MCF 10A (cell line): Measurements from ENCODE around the gene MOCS3. TPM values are rescaled to one million over a fixed set of nuclear protein-coding genes. Genes with fewer than 3 reads are reported as not detected.

Experiments used
- BruUV-seq: library from RNA; stranded (reverse); fragments of 400-500 nt; replicated peaks from 2 replicates; lab custom pipeline; 2021; lab: Mats Ljungman, UMichigan
- CTCF ChIA-PET: fragments of 300-600 bp; sonication (Branson Sonifier 250); formaldehyde crosslinking; extraction: SDS; loops from one replicate; lab custom pipeline; 2021; ENCODE audit warnings: antibody characterized with exemption, inconsistent platforms; lab: Yijun Ruan, JAX
- POLR2A ChIA-PET: fragments of 300-600, 350-650 bp; sonication (Branson Sonifier 250); formaldehyde crosslinking; extraction: SDS; loops from one replicate; lab custom pipeline; 2020; ENCODE audit warnings: antibody characterized with exemption, inconsistent platforms; lab: Yijun Ruan, JAX
- DNase-seq: peaks from one replicate; pipeline ENCODE4 v3.0.0-alpha.2; 2018; ENCODE audit not compliant: unreplicated experiment
- H3K27ac Mint-ChIP-seq: one replicate; pipeline ENCODE4 v1.8.0; 2022; ENCODE audit warnings: mild to moderate bottlenecking, low read depth, mixed read lengths; ENCODE audit not compliant: unreplicated experiment
- H3K27me3 Mint-ChIP-seq: one replicate; pipeline ENCODE4 v1.8.0; 2022; ENCODE audit warnings: mixed read lengths; ENCODE audit not compliant: insufficient read depth, unreplicated experiment
- H3K36me3 Mint-ChIP-seq: one replicate; pipeline ENCODE4 v1.8.0; 2022; ENCODE audit warnings: mild to moderate bottlenecking, moderate library complexity, mixed read lengths; ENCODE audit not compliant: insufficient read depth, unreplicated experiment
- H3K4me1 Mint-ChIP-seq: one replicate; pipeline ENCODE4 v1.8.0; 2022; ENCODE audit warnings: mixed read lengths; ENCODE audit not compliant: insufficient read depth, unreplicated experiment
- H3K4me3 Mint-ChIP-seq: one replicate; pipeline ENCODE4 v1.8.0; 2022; ENCODE audit warnings: mild to moderate bottlenecking, moderate library complexity, mixed read lengths; ENCODE audit not compliant: unreplicated experiment
- H3K9me3 Mint-ChIP-seq: one replicate; pipeline ENCODE4 v1.8.0; 2022; ENCODE audit warnings: mixed read lengths; ENCODE audit not compliant: unreplicated experiment
- CTCF ChIP-seq: fragments of 200-600 bp; IDR thresholded peaks from one replicate; pipeline ENCODE4 v1.8.0; 2022; ENCODE audit warnings: antibody characterized with exemption, mild to moderate bottlenecking; ENCODE audit not compliant: unreplicated experiment
- intact Hi-C: fragments of 100-400 bp; cut with micrococcal nuclease; formaldehyde crosslinking; loops from 2 replicates; pipeline ENCODE4 v1.14.1; 2022
- total RNA-seq: library from RNA; stranded (reverse); gene quantifications from 2 replicates; pipeline ENCODE4 v1.2.3, GENCODE V29; 2022

Gene MOCS3
- total RNA-seq, 1 experiment from 2014 or later, result 6.0 TPM

- H3K36me3 Mint-ChIP-seq, result no peaks in the 10 kb centered on the region
- DNase-seq, result peak; percentile 81
- H3K27me3 Mint-ChIP-seq, result no peaks in the 10 kb centered on the region
- intact Hi-C loops, result no loop called here
- H3K4me3 Mint-ChIP-seq, result no peak overlapping the region
- no TSS peak for BruUV-seq
- H3K27ac Mint-ChIP-seq, result no peak overlapping the region
- no peaks in the 10 kb centered on the region for H3K9me3 Mint-ChIP-seq
- peaks cover 13% of the 10 kb centered on the region for H3K4me1 Mint-ChIP-seq
- ChIA-PET CTCF (interaction anchor here (0.6 to 22.3 kb wide), 61 partner anchors 10 to 1091 kb away, joined by 3 to 810 read pairs (median 4); partner anchors contain the start of genes DPM1 and MOCS3), POLR2A (interaction anchor here (0.6 to 5.3 kb wide), 23 partner anchors 9 to 781 kb away, joined by 3 to 50 read pairs (median 4); partner anchors contain the start of genes BCAS4, DPM1, KCNG1 and MOCS3)
- no peak for TF ChIP-seq CTCF
These were observed 33.7 kb downstream of the MOCS3 start for GRCh38 chr20:50992336-50992732.

DNA sequence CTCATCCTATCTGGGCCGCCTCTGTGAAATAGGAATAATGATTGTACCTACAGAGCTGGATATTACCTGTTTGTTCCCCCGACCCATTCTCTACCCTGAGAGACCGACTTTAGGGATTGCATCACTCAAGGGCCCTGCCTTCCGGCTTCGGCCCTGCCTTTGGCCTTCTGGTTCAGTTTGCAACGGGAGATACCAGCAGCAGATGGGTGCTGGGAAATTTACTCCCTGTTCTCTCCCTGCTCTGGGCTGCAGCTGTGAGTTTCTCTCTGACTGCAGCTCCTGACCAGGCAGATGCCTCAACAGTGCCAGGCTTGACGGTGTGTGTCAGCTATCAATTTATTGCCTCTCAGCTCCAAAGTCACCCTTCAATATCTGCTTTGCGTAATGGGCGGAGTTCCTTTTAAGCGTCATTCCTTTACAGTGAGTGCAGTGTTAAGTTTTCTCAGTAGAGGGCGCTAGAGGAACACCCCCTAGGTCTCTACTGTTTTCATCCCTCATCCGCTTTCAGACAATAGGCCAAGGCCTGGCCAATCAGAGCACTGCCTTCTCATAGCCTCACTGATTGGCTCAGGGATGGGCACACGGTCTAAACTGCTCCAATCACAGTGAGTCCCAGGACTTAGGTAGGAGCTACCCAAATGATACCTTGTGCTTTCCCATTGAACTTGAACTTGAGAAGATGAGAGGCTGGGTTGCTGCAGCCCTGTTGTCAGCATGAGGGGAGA, 34.3 kb downstream of the MOCS3 start:
- DNase-seq, result peak; percentile 77
- no TSS peak for BruUV-seq
- Mint-ChIP-seq H3K36me3 (no peaks in the 10 kb centered on the region), H3K4me3 (no peak overlapping the region), H3K27ac (no peak overlapping the region), H3K4me1 (peaks cover 13% of the 10 kb centered on the region), H3K27me3 (no peaks in the 10 kb centered on the region), H3K9me3 (no peaks in the 10 kb centered on the region)
- intact Hi-C loops, result loop anchor here (1.0 kb wide), 1 partner anchor 313 kb away; no protein-coding TSS in a partner anchor
- CTCF ChIA-PET, result interaction anchor here (0.6 to 22.3 kb wide), 68 partner anchors 8 to 1091 kb away, joined by 3 to 810 read pairs (median 4); partner anchors contain the start of genes DPM1 and MOCS3
- POLR2A ChIA-PET, result interaction anchor here (0.6 to 5.3 kb wide), 24 partner anchors 8 to 780 kb away, joined by 3 to 50 read pairs (median 4); partner anchors contain the start of genes BCAS4, DPM1, KCNG1 and MOCS3
- peak; percentile 80 for TF ChIP-seq CTCF

GRCh38 chr20:50993876-50994275, 35.3 kb downstream of the MOCS3 start:
- ChIA-PET POLR2A (interaction anchor here (5.3 kb wide), 1 partner anchor 314 kb away, joined by 50 read pairs; no protein-coding TSS in a partner anchor), CTCF (interaction anchor here (0.5 to 22.3 kb wide), 16 partner anchors 8 to 602 kb away, joined by 3 to 810 read pairs (median 8); no protein-coding TSS in a partner anchor)
- intact Hi-C loops, result loop anchor here (1.0 kb wide), 1 partner anchor 312 kb away; no protein-coding TSS in a partner anchor
- peaks cover 13% of the 10 kb centered on the region for H3K4me1 Mint-ChIP-seq
- DNase-seq, result no peak
- H3K4me3 Mint-ChIP-seq, result no peak overlapping the region
- BruUV-seq, result no TSS peak
- H3K27ac Mint-ChIP-seq, result no peak overlapping the region
- H3K27me3 Mint-ChIP-seq, result no peaks in the 10 kb centered on the region
- no peak for TF ChIP-seq CTCF
- H3K36me3 Mint-ChIP-seq, result no peaks in the 10 kb centered on the region
- H3K9me3 Mint-ChIP-seq, result no peaks in the 10 kb centered on the region

DNA sequence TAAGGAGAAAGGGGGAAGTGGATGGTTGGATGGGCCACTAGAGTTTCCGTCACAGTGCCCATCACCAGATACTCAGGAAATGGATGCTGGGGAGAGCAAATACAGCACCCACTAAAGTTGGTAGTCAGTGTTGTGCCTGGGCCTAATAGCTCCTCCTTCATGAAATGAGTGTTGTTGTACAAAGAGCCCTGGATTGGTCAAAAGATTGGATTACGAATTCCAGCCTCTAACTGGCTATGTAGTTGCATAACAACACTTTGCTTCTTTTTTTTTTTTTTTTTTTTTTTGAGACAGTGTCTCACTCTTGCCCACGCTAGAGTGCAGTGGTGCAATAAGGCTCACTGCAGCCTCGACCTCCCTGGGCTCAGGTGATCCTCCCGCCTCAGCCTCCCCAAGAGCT, 36.9 kb downstream of the MOCS3 start:
- Mint-ChIP-seq H3K36me3 (no peaks in the 10 kb centered on the region), H3K27ac (no peak overlapping the region), H3K4me1 (peaks cover 13% of the 10 kb centered on the region), H3K4me3 (no peak overlapping the region), H3K27me3 (no peaks in the 10 kb centered on the region), H3K9me3 (no peaks in the 10 kb centered on the region)
- intact Hi-C loops, result no loop called here
- POLR2A ChIA-PET, result no interaction called here
- CTCF ChIA-PET, result interaction anchor here (0.6 to 22.3 kb wide), 7 partner anchors 14 to 599 kb away, joined by 3 to 810 read pairs (median 11); no protein-coding TSS in a partner anchor
- TF ChIP-seq CTCF, result no peak
- DNase-seq, result peak; percentile 36
- BruUV-seq, result no TSS peak
